HEK293 (cell line): ENCODE measurements around the gene HOXD1.

Experiments
- CTCF ChIA-PET: fragments of 350-600 bp; formaldehyde crosslinking; extraction: SDS; loops from one replicate; lab custom pipeline; 2021; ENCODE audit warnings: antibody characterized with exemption; lab: Yijun Ruan, JAX
- POLR2A ChIA-PET: fragments of 300-600 bp; formaldehyde crosslinking; extraction: SDS; loops from one replicate; lab custom pipeline; 2020; ENCODE audit warnings: antibody characterized with exemption, inconsistent platforms; lab: Yijun Ruan, JAX
- H3K27ac ChIP-seq: fragments of 200-500 bp; sonication (Bioruptor generic); 2 replicates; pipeline ENCODE4 v1.5.1; 2014; ENCODE audit warnings: low read depth, low read length, control low read depth, inconsistent platforms; ENCODE audit errors: extremely low read depth
- H3K36me3 ChIP-seq, 2 experiments: fragments of 200-500 bp in 1 of 2; sonication (Bioruptor generic) in 1 of 2; 1 replicate in 1 of 2; 2 replicates in 1 of 2; pipeline ENCODE4 v1.5.1; 2014 to 2017; ENCODE audit warnings: inconsistent platforms in 2 of 2, low read length in 2 of 2; ENCODE audit not compliant: control insufficient read depth in 2 of 2, insufficient read depth in 1 of 2
- H3K4me1 ChIP-seq: fragments of 200-500 bp; sonication (Bioruptor generic); 2 replicates; pipeline ENCODE4 v1.5.1; 2014; ENCODE audit warnings: mild to moderate bottlenecking, low read length, inconsistent platforms; ENCODE audit not compliant: control insufficient read depth, insufficient read depth
- H3K4me3 ChIP-seq: 2 replicates; pipeline ENCODE4 v1.5.1; 2011; ENCODE audit warnings: low read depth, mild to moderate bottlenecking, control low read depth, low read length, moderate library complexity
- H3K9me3 ChIP-seq: fragments of 200-500 bp; sonication (Bioruptor generic); 2 replicates; pipeline ENCODE4 v1.5.1; 2014; ENCODE audit warnings: low read depth, low read length, inconsistent platforms; ENCODE audit not compliant: control insufficient read depth, insufficient read depth
- CTCF ChIP-seq: fragments of 450-650 bp; formaldehyde crosslinking; IDR thresholded peaks from 2 replicates; pipeline ENCODE4 v1.5.1; 2016; ENCODE audit warnings: missing biosample characterization, missing genetic modification characterization
- EGR2 ChIP-seq: fragments of 450-650 bp; formaldehyde crosslinking; IDR thresholded peaks from 2 replicates; pipeline ENCODE4 v1.5.1; 2016; ENCODE audit warnings: low read depth, missing biosample characterization, missing genetic modification characterization
- ELK4 ChIP-seq: IDR thresholded peaks from 2 replicates; pipeline ENCODE4 v1.6.1; 2011; ENCODE audit warnings: mild to moderate bottlenecking, low read depth, low read length, borderline replicate concordance
- GLIS2 ChIP-seq: fragments of 450-650 bp; formaldehyde crosslinking; IDR thresholded peaks from 2 replicates; pipeline ENCODE4 v1.5.1; 2016; ENCODE audit warnings: missing biosample characterization, missing genetic modification characterization
- KLF9 ChIP-seq: fragments of 450-650 bp; formaldehyde crosslinking; IDR thresholded peaks from 2 replicates; pipeline ENCODE4 v1.5.1; 2016; ENCODE audit warnings: missing biosample characterization, missing genetic modification characterization, low read depth
- MEIS1 ChIP-seq: sonication (generic); formaldehyde crosslinking; IDR thresholded peaks from 2 replicates; pipeline ENCODE4 v1.8.1; 2022; ENCODE audit warnings: missing genetic modification reagents, mild to moderate bottlenecking, borderline replicate concordance
- SALL2 ChIP-seq: fragments of 450-650 bp; formaldehyde crosslinking; IDR thresholded peaks from 2 replicates; pipeline ENCODE4 v1.5.0; 2017; ENCODE audit warnings: missing biosample characterization, mild to moderate bottlenecking, missing genetic modification characterization, borderline replicate concordance
- SCRT2 ChIP-seq: fragments of 450-650 bp; formaldehyde crosslinking; IDR thresholded peaks from 2 replicates; pipeline ENCODE4 v1.5.1; 2016; ENCODE audit warnings: missing biosample characterization, missing genetic modification characterization
- SP2 ChIP-seq: fragments of 450-650 bp; formaldehyde crosslinking; IDR thresholded peaks from 2 replicates; pipeline ENCODE4 v1.5.1; 2016; ENCODE audit warnings: missing biosample characterization, missing genetic modification characterization
- SP3 ChIP-seq: fragments of 450-650 bp; formaldehyde crosslinking; IDR thresholded peaks from 2 replicates; pipeline ENCODE4 v1.5.1; 2016; ENCODE audit warnings: missing biosample characterization, missing genetic modification characterization
- SP7 ChIP-seq: fragments of 450-650 bp; formaldehyde crosslinking; IDR thresholded peaks from 2 replicates; pipeline ENCODE4 v1.5.1; 2016; ENCODE audit warnings: missing biosample characterization, missing genetic modification characterization
- ZBTB17 ChIP-seq: fragments of 450-650 bp; formaldehyde crosslinking; IDR thresholded peaks from 2 replicates; pipeline ENCODE4 v1.5.1; 2016; ENCODE audit warnings: missing biosample characterization, missing genetic modification characterization
- ZBTB21 ChIP-seq: fragments of 450-650 bp; formaldehyde crosslinking; IDR thresholded peaks from 2 replicates; pipeline ENCODE4 v1.5.1; 2017; ENCODE audit warnings: missing biosample characterization, missing genetic modification characterization
- ZBTB8A ChIP-seq: fragments of 450-650 bp; formaldehyde crosslinking; IDR thresholded peaks from 2 replicates; pipeline ENCODE4 v1.5.1; 2016; ENCODE audit warnings: missing biosample characterization, missing genetic modification characterization
- ZNF146 ChIP-seq: fragments of 450-650 bp; formaldehyde crosslinking; IDR thresholded peaks from 2 replicates; pipeline ENCODE4 v1.5.1; 2016; ENCODE audit warnings: missing biosample characterization, missing genetic modification characterization
- ZNF239 ChIP-seq: fragments of 450-650 bp; formaldehyde crosslinking; IDR thresholded peaks from 2 replicates; pipeline ENCODE4 v1.5.1; 2016; ENCODE audit warnings: missing biosample characterization, missing genetic modification characterization
- ZNF341 ChIP-seq: fragments of 450-650 bp; formaldehyde crosslinking; IDR thresholded peaks from 2 replicates; pipeline ENCODE4; 2016; ENCODE audit warnings: low read depth, missing biosample characterization, missing genetic modification characterization
- ZNF37A ChIP-seq: fragments of 450-650 bp; IDR thresholded peaks from 2 replicates; pipeline ENCODE4 v1.5.1; 2018; ENCODE audit warnings: missing biosample characterization, missing genetic modification characterization
- ZNF391 ChIP-seq: fragments of 450-650 bp; formaldehyde crosslinking; IDR thresholded peaks from 2 replicates; pipeline ENCODE4 v1.5.1; 2016; ENCODE audit warnings: low read depth, missing biosample characterization, missing genetic modification characterization, borderline replicate concordance
- ZNF549 ChIP-seq: fragments of 450-650 bp; IDR thresholded peaks from 2 replicates; pipeline ENCODE4 v1.5.1; 2018; ENCODE audit warnings: missing biosample characterization, missing genetic modification characterization, mild to moderate bottlenecking, inconsistent platforms, moderate library complexity
- ZNF624 ChIP-seq: fragments of 450-650 bp; formaldehyde crosslinking; IDR thresholded peaks from 2 replicates; pipeline ENCODE4 v1.5.1; 2017; ENCODE audit warnings: missing biosample characterization, missing genetic modification characterization
- ZNF629 ChIP-seq: fragments of 450-650 bp; formaldehyde crosslinking; IDR thresholded peaks from 2 replicates; pipeline ENCODE4 v1.5.1; 2017; ENCODE audit warnings: missing biosample characterization, missing genetic modification characterization
- ZNF692 ChIP-seq: fragments of 450-650 bp; formaldehyde crosslinking; IDR thresholded peaks from 2 replicates; pipeline ENCODE4 v1.5.1; 2016; ENCODE audit warnings: missing biosample characterization, missing genetic modification characterization
- ZNF837 ChIP-seq: fragments of 450-650 bp; formaldehyde crosslinking; IDR thresholded peaks from 2 replicates; pipeline ENCODE4 v1.5.1; 2016; ENCODE audit warnings: missing biosample characterization, missing genetic modification characterization
- TF ChIP-seq, protein P1 (sequence below): fragments of 450-650 bp; formaldehyde crosslinking; optimal IDR thresholded peaks from 2 replicates; pipeline ENCODE3; 2016; ENCODE audit warnings: missing biosample characterization, mild to moderate bottlenecking, missing genetic modification characterization

HOXD1 gene

DNA sequence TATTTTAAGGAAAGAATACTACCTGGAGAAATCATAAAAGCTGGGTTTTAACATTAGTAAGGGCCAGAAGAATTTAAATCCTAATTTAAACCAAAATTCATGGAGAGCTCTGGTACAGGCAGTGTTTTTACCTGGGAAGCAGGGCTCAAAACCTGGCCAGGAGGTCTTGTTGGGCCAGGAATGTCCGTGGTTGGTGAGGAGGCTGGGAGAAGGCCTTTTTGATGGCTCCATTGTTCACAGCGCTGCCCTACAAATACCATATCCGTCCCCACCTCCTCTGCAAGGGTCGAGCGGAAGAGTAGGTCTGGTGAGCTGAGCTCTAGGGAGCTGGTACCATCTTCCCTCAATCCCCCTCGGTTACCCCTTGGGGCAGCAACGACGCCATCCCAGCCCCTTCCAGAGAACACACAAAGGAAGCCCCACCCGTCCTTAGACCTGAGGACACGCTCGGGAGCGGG, 10.9 kb upstream of the HOXD1 start:
- Histone ChIP-seq H3K36me3 (peaks cover 0 to 11% of the 10 kb centered on the region in 2 experiments; a peak in 1 of 3 replicates), H3K4me1 (peaks cover 4% of the 10 kb centered on the region; the same call in 1 of the 2 replicates), H3K9me3 (no peaks in the 10 kb centered on the region), H3K27ac (peak overlapping the region; percentile 69; the same call in 1 of the 2 replicates), H3K4me3 (peak overlapping the region; percentile 32)
- ChIA-PET CTCF (interaction anchor here (0.6 kb wide), 1 partner anchor 861 kb away, joined by 3 read pairs; no protein-coding TSS in a partner anchor), POLR2A (interaction anchor here (0.9 to 1.1 kb wide), 2 partner anchors 11 to 24 kb away, joined by 3 read pairs; partner anchors contain the start of gene HOXD1)
- TF ChIP-seq ZBTB21, result no peak
- TF ChIP-seq ZBTB8A (tag by site-specific recombination), result peak; percentile 28; the same call in 1 of the 2 replicates
- TF ChIP-seq MEIS1 (CRISPR knock-in tag), result no peak
- TF ChIP-seq CTCF (tag by site-specific recombination), result peak; percentile 46; the same call in 1 of the 2 replicates

- Histone ChIP-seq H3K4me3 (peak overlapping the region; percentile 32), H3K9me3 (no peaks in the 10 kb centered on the region), H3K36me3 (peaks cover 0 to 11% of the 10 kb centered on the region in 2 experiments; a peak in 1 of 3 replicates), H3K27ac (peak overlapping the region; percentile 69), H3K4me1 (peaks cover 4% of the 10 kb centered on the region; the same call in 1 of the 2 replicates)
- ChIA-PET POLR2A (interaction anchor here (0.9 to 1.6 kb wide), 3 partner anchors 10 to 25 kb away, joined by 3 to 4 read pairs (median 3); partner anchors contain the start of gene HOXD1), CTCF (no interaction called here)
- no peak for TF ChIP-seq ZNF37A (tag by site-specific recombination)
- no peak for TF ChIP-seq ZNF341
- peak; percentile 32; the same call in 1 of the 2 replicates for TF ChIP-seq CTCF (tag by site-specific recombination)
- peak; percentile 24; the same call in 1 of the 2 replicates for TF ChIP-seq GLIS2 (tag by site-specific recombination)
- TF ChIP-seq ZNF837 (tag by site-specific recombination), result no peak
- TF ChIP-seq ZNF624, result no peak
- 0 out of 2 replicates have a peak, but pooled peaks have one; percentile 34 for TF ChIP-seq EGR2 (tag by site-specific recombination)
- TF ChIP-seq KLF9 (tag by site-specific recombination), result peak; percentile 83; the same call in 1 of the 2 replicates
- no peak for TF ChIP-seq ZNF629
- no peak for TF ChIP-seq ZNF146
- no peak for TF ChIP-seq ZNF391
- TF ChIP-seq SP7, result peak; percentile 36
- TF ChIP-seq ZBTB17 (tag by site-specific recombination), result peak; percentile 49; the same call in 1 of the 2 replicates
- no peak for TF ChIP-seq SALL2 (tag by site-specific recombination)
- TF ChIP-seq SCRT2 (tag by site-specific recombination), result no peak
- TF ChIP-seq ELK4, result no peak
- TF ChIP-seq SP3, result peak; percentile 47; the same call in 1 of the 2 replicates
- TF ChIP-seq, protein P1, sequence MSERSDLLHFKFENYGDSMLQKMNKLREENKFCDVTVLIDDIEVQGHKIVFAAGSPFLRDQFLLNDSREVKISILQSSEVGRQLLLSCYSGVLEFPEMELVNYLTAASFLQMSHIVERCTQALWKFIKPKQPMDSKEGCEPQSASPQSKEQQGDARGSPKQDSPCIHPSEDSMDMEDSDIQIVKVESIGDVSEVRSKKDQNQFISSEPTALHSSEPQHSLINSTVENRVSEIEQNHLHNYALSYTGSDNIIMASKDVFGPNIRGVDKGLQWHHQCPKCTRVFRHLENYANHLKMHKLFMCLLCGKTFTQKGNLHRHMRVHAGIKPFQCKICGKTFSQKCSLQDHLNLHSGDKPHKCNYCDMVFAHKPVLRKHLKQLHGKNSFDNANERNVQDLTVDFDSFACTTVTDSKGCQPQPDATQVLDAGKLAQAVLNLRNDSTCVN, result peak; percentile 59
- TF ChIP-seq ZNF549 (tag by site-specific recombination), result no peak
- TF ChIP-seq ZNF692 (tag by site-specific recombination), result no peak
- peak; percentile 30 for TF ChIP-seq SP2 (tag by site-specific recombination)
- TF ChIP-seq ZNF239 (tag by site-specific recombination), result no peak
Measured at GRCh38 chr2:176178038-176178756, 10.3 kb upstream of the HOXD1 start.
